Fibroblast of lung (primary cell): ENCODE measurements around the gene PPP1R12A. TPM values are rescaled to one million over a fixed set of nuclear protein-coding genes. Genes with fewer than 3 reads are reported as not detected.

Experiments used
- DNase-seq, 2 donors: peaks; one replicate each; pipeline versions ENCODE4 v3.0.0 to v3.0.0-alpha.2; 2010; ENCODE audit warnings: low read depth in 2 of 2
- H2AFZ ChIP-seq: 2 replicates; pipeline ENCODE4 v1.5.1; 2012; ENCODE audit warnings: low read length, control low read depth, inconsistent platforms
- H3K27ac ChIP-seq: 2 replicates; pipeline ENCODE4 v1.5.1; 2011; ENCODE audit warnings: low read length, control low read depth; ENCODE audit not compliant: insufficient read depth
- H3K27me3 ChIP-seq: 2 replicates; pipeline ENCODE4 v1.5.1; 2011; ENCODE audit warnings: mild to moderate bottlenecking, low read length; ENCODE audit not compliant: control insufficient read depth, insufficient read depth
- H3K36me3 ChIP-seq: 2 replicates; pipeline ENCODE4 v1.5.1; 2011; ENCODE audit warnings: low read length; ENCODE audit not compliant: control insufficient read depth, insufficient read depth
- H3K4me1 ChIP-seq: 2 replicates; pipeline ENCODE4 v1.5.1; 2011; ENCODE audit warnings: low read length; ENCODE audit not compliant: control insufficient read depth, insufficient read depth; ENCODE audit errors: extremely low read depth
- H3K4me2 ChIP-seq: 2 replicates; pipeline ENCODE4 v1.5.1; 2011; ENCODE audit warnings: low read length, control low read depth; ENCODE audit not compliant: insufficient read depth; ENCODE audit errors: extremely low read depth
- H3K4me3 ChIP-seq, 4 experiments: fragments of 200-600 bp in 1 of 4; sonication (generic) in 1 of 4; replicated peaks in 1 of 4; 2 replicates each; pipeline ENCODE4 v1.5.1; 2011 to 2016; ENCODE audit warnings: low read length in 4 of 4, low read depth in 3 of 4, mild to moderate bottlenecking in 3 of 4, control low read depth in 2 of 4, inconsistent platforms in 1 of 4, mixed read lengths in 1 of 4; ENCODE audit not compliant: insufficient read depth in 1 of 4; ENCODE audit errors: control extremely low read depth in 1 of 4
- H3K79me2 ChIP-seq: 2 replicates; pipeline ENCODE4 v1.5.1; 2012; ENCODE audit warnings: mild to moderate bottlenecking, low read length, inconsistent platforms; ENCODE audit not compliant: control insufficient read depth, insufficient read depth
- H3K9ac ChIP-seq: 2 replicates; pipeline ENCODE4 v1.5.1; 2011; ENCODE audit warnings: mild to moderate bottlenecking, low read length, control low read depth; ENCODE audit not compliant: insufficient read depth
- H3K9me3 ChIP-seq: 2 replicates; pipeline ENCODE4 v1.5.1; 2012; ENCODE audit warnings: low read depth, low read length; ENCODE audit not compliant: control insufficient read depth, insufficient read depth
- H4K20me1 ChIP-seq: 2 replicates; pipeline ENCODE4 v1.5.1; 2011; ENCODE audit warnings: low read length; ENCODE audit not compliant: control insufficient read depth, insufficient read depth; ENCODE audit errors: extremely low read depth
- CTCF ChIP-seq, 2 donors: IDR thresholded peaks in 1 of 2; conservative IDR thresholded peaks in 1 of 2; 1 replicate in 1 of 2; 2 replicates in 1 of 2; pipeline ENCODE4 v1.5.1; 2011 to 2012; ENCODE audit warnings: low read length in 2 of 2, control low read depth in 1 of 2, inconsistent platforms in 1 of 2, low read depth in 1 of 2, mild to moderate bottlenecking in 1 of 2
- EZH2 ChIP-seq: IDR thresholded peaks from 2 replicates; pipeline ENCODE4 v1.5.1; 2012; ENCODE audit warnings: low read length, control low read depth, mild to moderate bottlenecking; ENCODE audit errors: missing control alignments
- polyA plus RNA-seq, 2 donors: library from polyadenylated mRNA; depleted of rRNA in 1 of 2; stranded (reverse) in 1 of 2; unstranded in 1 of 2; fragments of >200 nt; gene quantifications; 2 replicates each; pipeline ENCODE4 v1.2.1, GENCODE V29; 2011 to 2012; ENCODE audit warnings: missing spikeins in 1 of 2
- total RNA-seq: library from RNA; depleted of rRNA; stranded (reverse); fragments of >200 nt; gene quantifications from 2 replicates; pipeline ENCODE4 v1.2.1, GENCODE V29; 2014

Gene PPP1R12A
- total and polyA plus RNA-seq, 2 donors (not counting 1 experiment from before 2014, with no cell fraction given): 94.9 to 139 TPM

- Histone ChIP-seq H4K20me1 (no peaks in the 10 kb centered on the region), H3K4me3 (no peak overlapping the region), H3K27ac (no peak overlapping the region), H3K27me3 (no peaks in the 10 kb centered on the region), H3K79me2 (peaks cover 40% of the 10 kb centered on the region), H3K36me3 (peaks cover 3% of the 10 kb centered on the region), H3K9ac (no peak overlapping the region), H3K9me3 (no peaks in the 10 kb centered on the region), H3K4me2 (no peak overlapping the region), H2AFZ (no peak overlapping the region), H3K4me1 (no peaks in the 10 kb centered on the region)
- no peak for DNase-seq
- TF ChIP-seq EZH2 (no peak), CTCF (conservative IDR thresholded peaks at IDR 0.05 in 1 of 2, IDR thresholded peaks at IDR 0.05 in 1 of 2; ENCODE audit: low read depth in 1 of 2, low read length in 2 of 2) (no peak)
Measured at GRCh38 chr12:79834712-79835376, 100.1 kb downstream of the PPP1R12A start.

- Histone ChIP-seq H3K9ac (no peak overlapping the region), H3K36me3 (peaks cover 2% of the 10 kb centered on the region), H3K9me3 (no peaks in the 10 kb centered on the region), H3K79me2 (peaks cover 20% of the 10 kb centered on the region), H3K4me3 (no peak overlapping the region), H2AFZ (no peak overlapping the region), H3K4me1 (no peaks in the 10 kb centered on the region), H3K4me2 (no peak overlapping the region), H3K27me3 (no peaks in the 10 kb centered on the region), H4K20me1 (no peaks in the 10 kb centered on the region), H3K27ac (no peak overlapping the region)
- TF ChIP-seq EZH2: no peak
- no peak for TF ChIP-seq CTCF (conservative IDR thresholded peaks at IDR 0.05 in 1 of 2, IDR thresholded peaks at IDR 0.05 in 1 of 2; ENCODE audit: low read depth in 1 of 2, low read length in 2 of 2)
- DNase-seq: no peak
Measured at GRCh38 chr12:79830440-79830839, 104.5 kb downstream of the PPP1R12A start.

- TF ChIP-seq CTCF (conservative IDR thresholded peaks at IDR 0.05 in 1 of 2, IDR thresholded peaks at IDR 0.05 in 1 of 2; ENCODE audit: low read depth in 1 of 2, low read length in 2 of 2) (no peak), EZH2 (no peak)
- H3K4me3 ChIP-seq: no peak overlapping the region
- H2AFZ ChIP-seq: no peak overlapping the region
- no peak overlapping the region for H3K4me2 ChIP-seq
- H3K9ac ChIP-seq: no peak overlapping the region
- no peaks in the 10 kb centered on the region for H3K9me3 ChIP-seq
- H3K4me1 ChIP-seq: no peaks in the 10 kb centered on the region
- H3K27me3 ChIP-seq: no peaks in the 10 kb centered on the region
- no peak overlapping the region for H3K27ac ChIP-seq
- no peak for DNase-seq
- H3K79me2 ChIP-seq: peaks cover 12% of the 10 kb centered on the region
- H4K20me1 ChIP-seq: no peaks in the 10 kb centered on the region
- peaks cover 2% of the 10 kb centered on the region for H3K36me3 ChIP-seq
Measured at GRCh38 chr12:79828924-79829323, 106.0 kb downstream of the PPP1R12A start.
